ENCODE measurements around the gene IQCM. TPM values are rescaled to one million over a fixed set of nuclear protein-coding genes. Genes with fewer than 3 reads are reported as not detected.

The IQCM gene
- polyA plus RNA-seq, 1 experiment, result 0.05 TPM

GRCh38 chr4:149708513-149709130, 107.0 kb downstream of the IQCM start:
- POLR2A ChIA-PET, result no interaction called here
- CTCF ChIA-PET, result no interaction called here
- DNase-seq (ENCODE audit: low read depth, low spot score), result no peak

GRCh38 chr4:149707862-149708261, 107.8 kb downstream of the IQCM start:
- POLR2A ChIA-PET, result no interaction called here
- CTCF ChIA-PET, result interaction anchor here (1.8 kb wide), 1 partner anchor 189 kb away, joined by 7 read pairs; no protein-coding TSS in a partner anchor
- DNase-seq (ENCODE audit: low read depth, low spot score), result no peak

More at GRCh38 chr4:149708513-149709130, 107.0 kb downstream of the IQCM start:
- Histone ChIP-seq H3K4me3 (ENCODE audit: low read depth, low read length) (no peak overlapping the region), H3K27ac (ENCODE audit: low read depth, low read length) (no peak overlapping the region), H3K27me3 (ENCODE audit: control insufficient read depth, insufficient read depth, low read length) (no peaks in the 10 kb centered on the region), H3K9me3 (ENCODE audit: control insufficient read depth, insufficient read depth, low read length) (no peaks in the 10 kb centered on the region)
- TF ChIP-seq CTCF (IDR thresholded peaks at IDR 0.05; ENCODE audit: low read depth, low read length), result no peak

GRCh38 chr4:149706942-149707341, 108.7 kb downstream of the IQCM start:
- CTCF ChIA-PET, result interaction anchor here (0.6 to 1.8 kb wide), 2 partner anchors 43 to 190 kb away, joined by 3 to 7 read pairs; no protein-coding TSS in a partner anchor
- TF ChIP-seq CTCF (IDR thresholded peaks at IDR 0.05; ENCODE audit: low read depth, low read length), result no peak
- H3K9me3 ChIP-seq (ENCODE audit: control insufficient read depth, insufficient read depth, low read length), result no peaks in the 10 kb centered on the region
- H3K27ac ChIP-seq (ENCODE audit: low read depth, low read length), result no peak overlapping the region
- H3K27me3 ChIP-seq (ENCODE audit: control insufficient read depth, insufficient read depth, low read length), result no peaks in the 10 kb centered on the region
- POLR2A ChIA-PET, result no interaction called here
- no peak overlapping the region for H3K4me3 ChIP-seq (ENCODE audit: low read depth, low read length)
- peak; percentile 32 for DNase-seq (ENCODE audit: low read depth, low spot score)

More at GRCh38 chr4:149707862-149708261, 107.8 kb downstream of the IQCM start:
- TF ChIP-seq CTCF (IDR thresholded peaks at IDR 0.05; ENCODE audit: low read depth, low read length), result no peak
- Histone ChIP-seq H3K27ac (ENCODE audit: low read depth, low read length) (no peak overlapping the region), H3K9me3 (ENCODE audit: control insufficient read depth, insufficient read depth, low read length) (no peaks in the 10 kb centered on the region), H3K4me3 (ENCODE audit: low read depth, low read length) (no peak overlapping the region), H3K27me3 (ENCODE audit: control insufficient read depth, insufficient read depth, low read length) (no peaks in the 10 kb centered on the region)

GRCh38 chr4:149702414-149703293, 113.0 kb downstream of the IQCM start:
- ChIA-PET POLR2A (no interaction called here), CTCF (interaction anchor here (0.5 to 0.7 kb wide), 2 partner anchors 310 to 891 kb away, joined by 3 to 4 read pairs; no protein-coding TSS in a partner anchor)
- H3K27me3 ChIP-seq (ENCODE audit: control insufficient read depth, insufficient read depth, low read length), result no peaks in the 10 kb centered on the region
- TF ChIP-seq CTCF (IDR thresholded peaks at IDR 0.05; ENCODE audit: low read depth, low read length), result no peak
- H3K4me3 ChIP-seq (ENCODE audit: low read depth, low read length), result no peak overlapping the region
- H3K9me3 ChIP-seq (ENCODE audit: control insufficient read depth, insufficient read depth, low read length), result no peaks in the 10 kb centered on the region
- H3K27ac ChIP-seq (ENCODE audit: low read depth, low read length), result no peak overlapping the region
- DNase-seq (ENCODE audit: low read depth, low spot score), result no peak

All from AG04450 (cell line).